GM19351 (cell line): ENCODE measurements around the gene CNNM2.
"Not testable (repeated sequence)": the region's sequence is repeated elsewhere in the genome, so short reads cannot be mapped to it uniquely, and the experiment has no call there.

Experiments used
- ATAC-seq: cut with Tn5 transposase; IDR thresholded peaks from one replicate; pipeline ENCODE4 v1.9.1; 2021; ENCODE audit warnings: mild to moderate bottlenecking, moderate library complexity; ENCODE audit not compliant: unreplicated experiment

CNNM2 gene

DNA sequence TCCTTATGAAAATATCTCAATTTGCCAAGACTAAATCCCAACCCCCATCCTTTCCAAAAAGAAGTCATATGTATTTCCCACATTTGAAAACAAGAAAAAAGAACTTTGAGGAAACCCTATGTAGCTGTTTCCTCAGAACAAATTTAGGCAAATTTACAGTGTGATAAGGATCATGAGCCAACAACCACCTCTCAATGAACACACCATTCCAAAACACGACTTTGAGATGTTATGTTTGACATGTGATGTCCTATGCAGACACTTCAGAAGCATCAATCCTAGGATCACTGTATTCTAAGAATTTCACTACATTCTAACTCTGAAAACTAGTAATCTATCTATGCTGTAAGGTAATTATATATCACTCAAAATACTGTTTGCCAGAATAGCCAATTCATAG, 212.8 kb downstream of the CNNM2 start:
- ATAC-seq: no peak

DNA sequence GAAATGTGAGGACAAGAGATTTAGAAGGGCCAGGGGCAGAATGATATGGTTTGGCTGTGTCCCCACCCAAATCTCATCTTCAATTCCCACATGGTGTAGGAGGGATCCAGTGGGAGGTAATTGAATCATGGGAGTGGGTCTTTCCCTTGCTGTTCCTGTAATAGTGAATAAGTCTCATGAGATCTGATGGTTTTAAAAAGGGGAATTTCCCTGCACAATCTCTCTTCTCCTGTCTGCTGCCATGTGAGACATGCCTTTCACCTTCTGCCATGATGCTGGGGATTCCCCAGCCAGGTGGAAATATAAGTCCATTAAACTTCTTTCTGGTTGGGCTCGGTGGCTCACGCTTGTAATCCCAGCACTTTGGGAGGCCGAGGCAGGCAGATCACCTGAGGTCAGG, 217.1 kb downstream of the CNNM2 start:
- ATAC-seq: not testable (repeated sequence)

DNA sequence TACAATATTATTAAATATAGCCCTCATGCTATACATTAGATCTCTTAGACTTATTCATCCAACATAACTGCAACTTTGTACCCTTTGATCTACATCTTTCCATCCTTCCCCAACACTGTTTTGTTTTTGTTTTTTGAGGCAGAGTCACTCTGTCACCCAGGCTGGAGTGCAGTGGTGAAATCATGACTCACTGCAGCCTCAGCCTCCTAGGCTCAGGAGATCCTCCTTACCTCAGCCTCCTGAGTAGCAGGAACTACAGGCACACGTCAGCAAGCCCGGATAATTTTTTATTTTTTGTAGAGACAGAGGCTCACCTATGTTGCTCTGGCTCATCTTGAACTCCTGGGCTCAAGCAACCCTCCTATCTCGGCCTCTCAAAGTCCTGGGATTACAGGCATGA, 221.7 kb downstream of the CNNM2 start:
- ATAC-seq: no peak
